ENCODE measurements around the gene ETV5.
"Not testable (repeated sequence)": the region's sequence is repeated elsewhere in the genome, so short reads cannot be mapped to it uniquely, and the experiment has no call there.

The ETV5 gene

DNA sequence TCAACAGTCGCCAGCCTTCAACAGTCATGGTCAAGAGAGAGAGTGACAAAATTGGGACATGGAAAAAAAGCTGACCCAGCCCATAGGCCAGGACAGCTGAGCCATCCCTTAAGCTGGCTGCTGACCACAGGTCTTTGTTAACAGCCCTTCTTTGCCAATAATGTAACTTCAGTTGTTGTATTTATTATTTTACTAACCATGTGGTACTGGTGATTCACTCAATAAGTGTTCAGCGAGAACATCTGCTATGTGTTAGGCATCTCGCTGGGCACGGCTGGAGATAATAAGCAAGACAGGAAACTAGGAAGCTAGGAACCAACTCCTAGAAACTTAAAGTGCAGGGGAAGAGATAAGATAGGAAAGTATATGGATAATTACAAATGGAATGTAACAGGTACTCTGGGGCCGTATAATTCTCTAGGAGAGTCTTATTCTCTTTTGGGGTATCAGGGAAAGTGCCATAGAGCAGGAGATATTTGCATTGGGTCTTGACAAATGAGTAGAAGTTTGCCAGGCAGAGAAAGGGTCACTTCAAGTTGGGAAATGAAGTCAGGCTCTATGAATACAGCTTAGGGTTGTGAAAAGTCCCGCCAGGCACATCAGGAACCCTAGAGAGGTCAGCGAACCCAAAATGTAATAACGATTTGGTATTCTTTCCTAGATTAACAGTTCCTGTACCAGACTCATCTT lies 87.1 kb downstream of the ETV5 start:
- DNase-seq (ENCODE audit: low spot score): no peak

DNA sequence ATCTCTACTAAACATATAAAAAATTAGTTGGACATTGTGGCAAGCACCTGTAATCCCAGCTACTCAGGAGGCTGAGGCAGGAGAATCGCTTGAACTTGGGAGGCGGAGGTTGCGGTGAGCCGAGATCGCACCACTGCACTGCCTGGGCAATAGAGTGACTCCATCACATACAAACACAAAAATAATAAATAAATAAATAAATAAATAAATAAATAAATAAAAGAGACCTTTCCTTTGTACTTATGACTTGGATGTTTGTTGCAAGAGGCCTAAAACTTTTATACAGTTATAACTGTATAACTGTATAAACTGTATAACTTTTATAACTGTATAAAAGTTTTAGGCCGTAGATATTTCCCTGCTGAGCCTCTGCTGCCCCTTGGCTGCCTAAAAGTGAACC lies 87.6 kb downstream of the ETV5 start:
- DNase-seq (ENCODE audit: low spot score): not testable (repeated sequence)

DNA sequence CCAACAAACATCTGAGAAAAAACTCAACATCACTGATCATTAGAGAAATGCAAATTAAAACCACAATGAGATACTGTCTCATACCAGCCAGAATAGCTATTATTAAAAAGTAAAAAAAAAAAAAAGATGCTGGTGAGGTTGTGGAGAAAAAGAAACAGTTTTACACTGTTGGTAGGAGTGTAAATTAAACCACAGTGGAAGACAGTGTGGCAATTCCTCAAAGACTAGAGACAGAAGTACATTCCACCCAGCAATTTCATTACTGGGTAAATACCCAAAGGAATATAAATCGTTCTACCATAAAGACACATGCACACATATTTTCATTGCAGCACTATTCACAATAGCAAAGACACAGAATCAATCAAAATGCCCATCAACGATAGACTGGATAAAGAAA lies 89.6 kb downstream of the ETV5 start:
- not testable (repeated sequence) for DNase-seq (ENCODE audit: low spot score)

DNA sequence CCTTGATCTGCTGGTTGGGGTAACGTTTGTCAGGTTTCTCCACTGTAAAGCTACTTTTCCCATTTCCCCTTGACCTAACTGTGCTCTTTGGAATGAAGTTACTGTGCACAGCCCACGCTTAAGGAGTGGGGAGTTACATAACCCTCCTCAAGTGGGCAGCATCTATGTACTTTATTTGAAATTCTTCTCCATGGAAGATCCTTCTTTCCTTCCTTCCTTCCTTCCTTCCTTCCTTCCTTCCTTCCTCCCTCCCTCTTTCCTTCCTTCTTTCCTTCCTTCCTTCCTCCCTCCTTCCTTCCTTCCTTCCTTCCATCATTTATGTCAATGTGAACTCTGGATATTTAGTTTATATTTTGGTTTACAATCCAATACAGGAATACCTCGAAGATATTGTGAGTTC lies 94.0 kb downstream of the ETV5 start:
- DNase-seq (ENCODE audit: low spot score): no peak

DNA sequence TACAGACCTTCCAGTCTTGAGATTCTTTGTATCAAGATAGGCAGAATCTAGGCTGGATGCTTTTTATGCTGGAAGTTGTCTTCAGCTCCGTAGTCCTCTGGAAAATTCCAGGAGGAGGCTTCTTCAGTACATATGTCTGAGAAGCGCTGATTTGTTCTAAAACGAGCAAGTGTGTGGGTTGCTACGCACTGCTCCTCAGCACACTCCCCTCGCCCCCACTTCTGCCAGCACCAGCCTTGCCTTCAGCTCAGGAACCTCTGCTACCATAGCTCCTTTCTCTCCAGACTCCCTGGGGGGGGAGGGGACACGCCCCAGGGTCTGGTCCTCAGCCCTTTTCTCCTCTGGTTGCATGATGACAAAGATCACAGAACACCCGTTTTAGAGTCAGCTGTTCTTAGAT lies 95.6 kb downstream of the ETV5 start:
- no peak for DNase-seq (ENCODE audit: low spot score)

DNA sequence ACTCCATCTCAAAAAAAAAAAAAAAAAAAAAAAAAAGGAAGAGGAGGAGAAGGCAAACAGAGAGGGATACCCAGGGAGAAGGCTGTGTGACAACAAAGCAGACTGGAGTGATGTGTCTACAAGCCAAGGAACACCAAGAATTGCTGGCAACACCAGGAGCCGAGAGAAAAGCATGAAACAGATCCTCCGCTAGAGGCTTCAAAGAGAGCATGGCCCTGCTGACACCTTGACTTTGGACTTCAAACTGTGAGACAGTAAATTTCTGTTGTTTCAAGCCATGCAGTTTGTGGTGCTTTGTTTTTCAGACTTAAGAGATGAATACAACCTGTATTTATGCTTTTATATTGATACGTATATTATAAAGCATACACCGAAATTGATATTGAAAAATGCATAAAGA lies 96.8 kb downstream of the ETV5 start:
- DNase-seq (ENCODE audit: low spot score): no peak

DNA sequence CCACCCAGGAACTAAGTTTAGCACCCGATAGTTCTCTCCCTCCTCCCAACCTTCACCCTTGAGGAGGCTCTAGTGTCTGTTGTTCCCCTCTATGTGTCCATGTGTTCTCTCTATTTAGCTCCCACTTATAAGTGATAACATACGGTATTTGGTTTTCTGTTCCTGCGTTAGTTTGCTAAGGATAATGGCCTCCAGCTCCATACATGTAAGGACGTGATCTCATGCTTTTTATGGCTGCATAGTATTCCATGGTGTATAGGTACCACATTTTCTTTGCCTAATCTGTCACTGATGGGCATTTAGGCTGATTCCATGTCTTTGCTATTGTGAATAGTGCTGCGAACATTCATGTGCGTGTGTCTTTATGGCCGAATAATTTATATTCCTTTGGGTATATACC lies 104.2 kb downstream of the ETV5 start:
- DNase-seq (ENCODE audit: low spot score): no peak

DNA sequence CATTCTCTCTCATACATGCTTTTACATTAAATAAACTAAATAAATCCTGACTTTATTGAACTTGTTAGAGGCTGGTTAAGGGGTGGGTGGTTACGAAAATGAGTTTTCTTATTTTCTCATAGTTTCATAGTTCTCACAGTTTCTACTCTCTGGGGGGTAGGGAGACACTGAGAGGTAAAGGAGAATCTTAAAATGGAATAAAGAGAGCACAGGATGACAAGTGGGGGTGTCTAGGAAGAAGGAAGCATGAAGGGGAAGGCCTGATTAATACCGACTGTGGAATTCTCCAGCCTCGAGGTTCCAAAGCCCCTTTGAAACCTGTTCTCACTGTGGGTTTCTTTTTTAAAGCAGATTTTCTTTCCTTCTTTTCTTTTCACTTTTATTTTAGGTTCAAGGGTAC lies 104.7 kb downstream of the ETV5 start:
- no peak for DNase-seq (ENCODE audit: low spot score)

DNA sequence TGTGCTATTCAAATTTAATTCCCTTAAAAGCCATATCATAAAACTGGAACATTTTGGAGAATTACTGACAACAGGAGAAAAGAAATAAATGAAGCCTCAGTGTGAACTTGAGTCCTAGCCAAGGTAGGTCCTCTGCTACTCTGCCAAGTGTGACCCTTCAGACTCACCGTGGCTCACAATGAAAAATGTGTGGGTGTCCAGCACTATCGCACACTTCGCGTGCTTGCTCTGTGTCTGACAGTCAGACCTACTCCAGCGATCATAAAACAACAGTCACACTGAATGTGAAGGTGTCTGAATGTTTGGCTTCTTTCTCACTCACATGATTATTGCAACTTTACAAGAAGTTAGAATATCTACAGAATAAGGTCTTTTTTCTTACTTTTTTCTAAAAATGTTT lies 105.3 kb downstream of the ETV5 start:
- no peak for DNase-seq (ENCODE audit: low spot score)

DNA sequence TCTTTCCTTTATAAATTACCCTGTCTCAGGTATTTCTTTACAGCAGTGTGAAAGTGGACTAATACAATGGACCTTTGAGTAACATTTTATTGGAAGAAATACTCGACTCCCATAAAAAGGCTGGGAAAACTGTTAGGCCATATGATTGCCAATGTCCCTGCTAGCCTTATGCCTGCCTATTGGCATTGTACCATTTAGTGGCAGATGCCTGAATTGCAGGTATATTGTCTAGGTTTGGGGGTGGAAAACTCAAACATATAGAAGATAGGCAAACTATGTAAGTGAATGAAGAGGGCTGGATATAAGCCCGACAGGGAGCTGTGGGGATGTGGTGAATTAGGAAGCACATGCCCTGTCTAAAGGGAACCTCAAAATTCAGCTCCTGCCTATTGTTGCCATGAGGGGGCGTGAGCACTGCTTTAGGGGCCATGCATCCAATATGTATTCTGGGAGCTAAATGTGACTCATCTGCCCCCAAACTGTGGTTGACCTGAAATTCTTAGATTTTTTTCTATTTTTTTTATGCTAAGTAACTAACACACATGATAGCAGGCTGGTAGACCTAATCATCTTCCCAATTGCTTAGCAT lies 105.9 kb downstream of the ETV5 start:
- no peak for DNase-seq (ENCODE audit: low spot score)

DNA sequence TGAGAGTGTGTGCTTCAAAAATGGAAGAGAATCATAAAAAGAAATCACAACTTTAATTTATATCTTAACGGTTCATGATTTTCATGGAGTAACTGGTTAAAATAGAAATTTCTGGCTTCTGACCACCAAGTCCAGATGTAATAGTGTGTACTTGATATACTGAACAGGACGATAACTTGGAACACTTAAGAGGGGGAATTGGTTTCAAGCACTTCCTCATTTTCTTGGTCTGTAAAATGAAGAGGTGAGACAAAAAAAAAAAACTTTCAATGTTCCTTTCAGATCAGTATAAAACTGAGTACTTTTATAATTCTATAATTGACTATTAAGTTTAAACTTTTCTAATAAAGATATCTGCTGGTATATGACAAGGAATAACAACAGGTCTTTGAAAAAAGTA lies 107.0 kb downstream of the ETV5 start:
- no peak for DNase-seq (ENCODE audit: low spot score)

DNA sequence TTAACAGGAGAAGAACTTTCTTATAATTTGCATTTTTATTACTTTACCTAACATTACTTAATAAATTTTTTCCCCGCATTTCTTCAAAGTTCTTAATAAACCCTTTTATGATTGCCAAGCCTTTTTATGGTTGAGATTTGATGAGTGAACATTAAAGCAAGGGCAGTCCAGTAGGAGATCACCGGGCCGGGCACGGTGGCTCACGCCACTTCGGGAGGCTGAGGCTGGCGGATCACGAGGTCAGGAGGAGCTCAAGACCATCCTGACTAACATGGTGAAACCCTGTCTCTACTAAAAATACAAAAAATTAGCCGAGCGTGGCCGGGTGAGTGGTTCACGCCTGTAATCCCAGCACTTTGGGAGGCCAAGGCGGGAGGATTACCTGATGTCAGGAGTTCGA lies 109.7 kb downstream of the ETV5 start:
- no peak for DNase-seq (ENCODE audit: low spot score)

DNA sequence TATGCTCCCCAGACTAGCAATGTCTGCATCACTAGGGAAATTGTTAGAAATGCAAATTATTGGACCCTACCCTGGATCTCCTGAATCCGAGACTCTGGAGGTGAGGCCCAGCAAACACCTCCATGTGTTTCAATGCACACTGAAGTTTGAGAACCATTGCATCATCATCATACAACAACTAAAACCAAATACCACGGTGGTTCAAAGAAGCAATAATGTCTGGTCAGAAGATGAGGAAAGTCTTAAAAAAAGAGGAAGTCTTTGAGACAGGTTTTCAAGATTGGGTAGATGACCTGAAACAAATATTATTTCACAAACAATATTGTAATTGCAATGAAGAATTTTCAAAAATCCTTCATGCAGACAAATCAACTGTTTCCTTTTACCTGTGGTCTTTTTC lies 110.8 kb downstream of the ETV5 start:
- DNase-seq (ENCODE audit: low spot score): no peak

DNA sequence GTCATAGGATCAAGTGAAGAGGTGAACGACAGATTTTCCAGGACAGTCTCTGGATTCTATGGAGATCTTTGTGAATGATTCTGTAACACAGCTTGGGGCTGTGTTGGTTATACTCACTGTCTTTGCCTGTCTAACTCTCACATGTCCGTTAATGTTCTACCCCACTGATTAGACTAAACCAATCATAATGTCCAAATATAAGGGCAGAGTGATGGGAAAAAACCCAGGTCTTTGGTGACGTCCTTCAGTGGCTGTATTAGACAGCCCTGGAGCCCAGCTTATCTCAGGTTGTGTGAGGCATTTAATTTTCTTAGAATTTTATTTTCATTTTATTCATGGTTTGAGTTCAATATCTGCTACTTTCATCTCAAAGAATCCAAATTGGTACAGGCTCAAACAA lies 111.8 kb downstream of the ETV5 start:
- DNase-seq (ENCODE audit: low spot score): no peak
